ENCODE data around the gene MIDN. TPM values are rescaled to one million over a fixed set of nuclear protein-coding genes. Genes with fewer than 3 reads are reported as not detected.
"Not testable (repeated sequence)": the region's sequence is repeated elsewhere in the genome, so short reads cannot be mapped to it uniquely, and the experiment has no call there.

MIDN gene
- polyA plus RNA-seq, 1 donor = 41.7 TPM

- DNase-seq (ENCODE audit: low read depth) = not testable (repeated sequence)
Measured at GRCh38 chr19:1246265-1247087, 1.9 kb upstream of the MIDN start.

DNA sequence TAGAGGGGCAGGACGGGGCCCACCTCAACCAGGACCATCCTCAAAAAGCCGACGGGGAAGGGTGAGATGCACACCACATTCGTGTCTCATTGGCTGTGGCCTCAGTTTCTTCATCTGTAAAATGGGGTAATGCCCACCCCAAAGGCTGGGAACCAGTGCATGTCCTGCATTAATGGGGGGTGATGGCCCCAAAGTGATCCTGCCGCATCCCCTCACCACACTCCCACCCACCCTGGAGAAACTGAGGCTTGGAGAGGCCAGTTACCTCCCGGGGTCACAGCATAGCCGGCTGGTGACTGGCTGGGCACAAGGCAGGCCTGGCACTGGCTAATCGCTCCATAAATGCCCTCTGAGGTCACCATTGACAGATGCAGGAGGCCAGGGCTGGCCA is 640 bp upstream of the MIDN start:
- no peak for DNase-seq (ENCODE audit: low read depth)

GRCh38 chr19:1248786-1249297 is 459 bp downstream of the MIDN start:
- DNase-seq (ENCODE audit: low read depth) = no peak

- peak; percentile 95 for DNase-seq (ENCODE audit: low read depth)
Measured at GRCh38 chr19:1249298-1249989, 1.1 kb downstream of the MIDN start.

- no peak for DNase-seq (ENCODE audit: low read depth)
Measured at GRCh38 chr19:1249990-1250436, 1.6 kb downstream of the MIDN start.

- no peak for DNase-seq (ENCODE audit: low read depth)
Measured at GRCh38 chr19:1250437-1251260, 2.3 kb downstream of the MIDN start.

GRCh38 chr19:1251330-1252220 is 3.2 kb downstream of the MIDN start:
- DNase-seq (ENCODE audit: low read depth) = no peak

DNA sequence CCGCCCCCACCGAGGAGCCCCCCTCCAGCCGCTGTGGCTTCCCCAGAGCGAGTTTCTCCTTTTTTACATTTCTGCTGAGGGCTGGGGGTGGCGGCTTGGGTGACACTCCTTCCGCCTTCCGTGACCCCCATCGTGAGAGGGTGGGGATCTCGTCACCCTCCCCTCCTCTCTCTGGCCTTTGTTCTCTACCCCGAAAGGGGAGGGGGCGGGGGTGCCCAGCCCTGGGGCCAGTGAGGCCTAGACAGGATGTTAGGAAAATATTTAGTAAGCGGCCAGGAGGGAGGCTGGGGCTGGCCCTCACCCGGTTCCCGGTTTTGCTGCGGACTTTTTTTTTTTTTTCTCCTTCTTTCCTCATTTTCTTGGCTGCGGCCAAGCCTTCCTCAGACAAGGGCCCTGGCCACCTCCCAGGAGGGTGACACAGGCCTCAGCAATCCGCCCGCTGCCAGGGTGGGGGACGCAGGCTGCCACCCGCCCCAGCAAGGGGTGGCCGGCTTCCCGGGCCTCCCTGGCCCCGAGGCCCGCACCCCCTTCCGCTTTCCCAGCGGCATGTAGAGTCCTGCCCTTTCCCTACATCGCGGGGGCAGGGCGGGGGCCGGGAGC is 3.9 kb downstream of the MIDN start:
- DNase-seq (ENCODE audit: low read depth) = no peak

GRCh38 chr19:1252821-1253513 is 4.6 kb downstream of the MIDN start:
- DNase-seq (ENCODE audit: low read depth) = no peak

DNA sequence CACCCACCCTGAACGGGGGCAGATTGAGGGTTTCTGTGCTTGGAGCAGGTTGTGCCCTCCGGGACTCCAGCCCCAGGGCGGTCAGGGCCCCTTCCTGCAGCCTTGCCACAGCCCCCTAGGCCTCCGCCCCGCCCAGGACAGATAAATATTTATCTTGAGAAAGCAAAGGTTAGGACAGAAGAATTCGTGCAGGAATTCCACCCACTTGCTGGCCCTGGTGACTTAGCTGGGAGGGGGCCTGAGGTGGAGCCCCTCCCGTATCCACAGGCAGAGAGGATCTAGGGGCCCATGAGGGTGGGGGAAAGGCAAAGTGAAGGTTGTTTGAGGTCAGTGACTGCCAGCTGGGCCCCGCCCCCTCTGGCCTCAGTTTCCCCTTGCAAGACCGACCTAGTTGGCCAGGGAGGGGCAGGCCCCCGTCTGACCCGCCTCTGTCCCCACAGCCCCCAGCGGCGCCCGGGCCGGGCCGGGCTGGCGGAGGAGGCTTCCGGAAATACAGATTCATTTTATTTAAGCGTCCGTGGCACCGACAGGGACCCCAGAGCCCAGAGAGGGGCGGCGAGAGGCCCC is 5.2 kb downstream of the MIDN start:
- no peak for DNase-seq (ENCODE audit: low read depth)

DNA sequence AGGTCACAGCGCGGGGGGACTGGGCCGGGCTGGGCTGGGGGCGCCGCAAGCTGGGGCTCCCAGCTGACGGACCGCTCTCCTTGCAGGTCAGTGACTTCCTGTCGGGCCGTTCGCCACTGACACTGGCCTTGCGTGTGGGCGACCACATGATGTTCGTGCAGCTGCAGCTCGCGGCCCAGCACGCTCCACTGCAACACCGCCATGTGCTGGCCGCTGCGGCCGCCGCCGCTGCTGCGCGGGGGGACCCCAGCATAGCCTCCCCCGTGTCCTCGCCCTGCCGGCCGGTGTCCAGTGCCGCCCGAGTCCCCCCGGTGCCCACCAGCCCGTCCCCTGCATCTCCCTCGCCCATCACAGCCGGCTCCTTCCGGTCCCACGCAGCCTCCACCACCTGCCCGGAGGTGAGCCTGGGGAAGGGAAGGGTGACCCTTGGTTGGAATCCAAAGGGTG is 5.7 kb downstream of the MIDN start:
- no peak for DNase-seq (ENCODE audit: low read depth)

DNA sequence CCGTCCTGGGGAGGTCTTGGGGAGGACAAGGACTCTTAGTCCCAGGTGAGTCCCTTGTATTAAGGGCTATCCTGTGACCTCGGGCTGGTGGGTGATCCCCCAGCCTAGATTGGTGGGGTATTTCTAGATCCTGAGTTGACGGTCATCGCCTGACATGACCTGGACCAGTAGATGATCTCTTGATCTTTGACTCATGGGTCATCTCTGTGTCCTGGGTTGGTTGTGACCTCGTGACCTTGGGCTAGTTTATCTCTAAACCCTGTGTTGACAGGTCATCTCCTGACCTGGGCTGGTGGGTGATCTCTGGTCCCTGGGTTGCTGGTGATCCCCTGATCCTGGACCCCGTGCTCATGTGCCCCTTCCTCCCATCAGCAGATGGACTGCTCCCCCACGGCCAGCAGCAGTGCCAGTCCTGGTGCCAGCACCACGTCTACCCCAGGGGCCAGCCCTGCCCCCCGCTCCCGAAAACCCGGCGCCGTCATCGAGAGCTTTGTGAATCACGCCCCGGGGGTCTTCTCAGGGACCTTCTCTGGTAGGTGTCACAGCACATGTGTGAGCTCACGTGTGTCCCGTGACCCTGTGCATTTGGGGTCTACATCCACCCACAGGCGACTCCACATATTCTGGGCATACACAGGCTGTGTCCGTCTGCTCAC is 6.3 kb downstream of the MIDN start:
- DNase-seq (ENCODE audit: low read depth) = no peak

DNA sequence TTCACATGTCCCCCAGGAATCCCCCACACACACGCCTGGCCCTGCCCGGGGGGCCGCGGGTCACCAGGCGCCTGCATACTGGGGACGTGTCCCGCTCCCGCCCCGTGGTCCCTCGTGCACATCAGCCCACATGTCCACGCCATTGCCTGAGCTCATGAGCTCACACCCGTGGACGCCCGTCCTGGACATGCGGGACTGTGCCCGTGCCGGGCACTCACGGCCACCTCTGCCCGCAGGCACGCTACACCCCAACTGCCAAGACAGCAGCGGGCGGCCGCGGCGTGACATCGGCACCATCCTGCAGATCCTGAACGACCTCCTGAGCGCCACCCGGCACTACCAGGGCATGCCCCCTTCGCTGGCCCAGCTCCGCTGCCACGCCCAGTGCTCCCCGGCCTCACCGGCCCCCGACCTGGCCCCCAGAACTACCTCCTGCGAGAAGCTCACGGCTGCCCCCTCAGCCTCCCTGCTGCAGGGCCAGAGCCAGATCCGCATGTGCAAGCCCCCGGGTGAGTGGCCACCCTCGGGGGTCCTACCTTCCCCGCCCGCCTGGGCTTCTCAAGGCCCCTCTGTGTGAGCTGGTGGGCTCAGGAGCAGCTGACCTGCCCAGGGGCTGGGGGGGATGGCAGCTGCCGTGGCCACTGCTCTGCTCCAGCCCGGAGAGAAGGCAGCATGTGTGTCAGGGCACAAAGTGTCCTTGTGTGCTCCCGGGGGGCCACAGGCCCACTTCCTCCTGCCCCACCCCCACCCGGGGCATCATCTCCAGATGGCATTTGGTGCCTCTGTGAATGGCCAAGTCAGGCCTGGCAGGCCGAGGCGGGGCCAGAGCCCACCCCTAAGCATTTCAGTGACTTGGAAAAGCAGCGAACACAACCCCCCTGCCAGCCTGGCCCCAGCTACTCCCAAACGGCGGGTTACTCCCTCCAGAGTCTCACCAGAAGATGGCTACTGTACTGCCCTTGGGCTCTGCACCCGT is 7.1 kb downstream of the MIDN start:
- DNase-seq (ENCODE audit: low read depth) = no peak

DNA sequence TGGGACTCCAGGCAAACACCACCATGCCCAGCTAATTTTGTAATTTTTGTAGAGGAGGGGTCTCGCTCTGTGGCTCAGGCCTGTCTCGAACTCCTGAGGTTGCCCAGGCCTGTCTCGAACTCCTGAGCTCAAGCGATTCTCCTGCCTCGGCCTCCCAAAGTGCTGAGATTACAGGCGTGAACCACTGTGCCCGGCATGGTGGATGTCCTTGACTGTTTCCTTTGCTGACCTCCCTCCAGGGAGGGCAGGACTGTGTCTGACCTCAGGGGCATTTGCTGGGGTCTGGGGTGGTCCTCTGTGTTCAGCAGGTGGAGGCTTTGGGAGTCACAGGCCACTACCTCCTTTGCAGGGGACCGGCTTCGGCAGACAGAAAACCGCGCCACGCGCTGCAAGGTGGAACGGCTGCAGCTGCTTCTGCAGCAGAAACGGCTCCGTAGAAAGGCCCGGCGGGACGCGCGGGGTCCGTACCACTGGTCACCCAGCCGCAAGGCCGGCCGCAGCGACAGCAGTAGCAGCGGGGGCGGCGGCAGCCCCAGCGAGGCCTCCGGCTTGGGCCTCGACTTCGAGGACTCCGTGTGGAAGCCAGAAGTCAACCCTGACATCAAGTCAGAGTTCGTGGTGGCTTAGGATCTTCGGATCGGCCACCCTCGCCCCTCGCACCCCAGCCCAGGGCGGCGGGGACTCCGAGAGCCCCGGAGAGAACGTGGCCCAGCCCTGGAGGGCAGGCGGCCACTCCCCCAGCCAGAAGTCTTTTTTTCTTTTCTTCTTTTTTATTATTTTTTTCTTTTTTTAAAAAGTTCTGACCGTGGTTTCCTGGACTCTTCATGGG is 8.5 kb downstream of the MIDN start:
- no peak for DNase-seq (ENCODE audit: low read depth)

DNA sequence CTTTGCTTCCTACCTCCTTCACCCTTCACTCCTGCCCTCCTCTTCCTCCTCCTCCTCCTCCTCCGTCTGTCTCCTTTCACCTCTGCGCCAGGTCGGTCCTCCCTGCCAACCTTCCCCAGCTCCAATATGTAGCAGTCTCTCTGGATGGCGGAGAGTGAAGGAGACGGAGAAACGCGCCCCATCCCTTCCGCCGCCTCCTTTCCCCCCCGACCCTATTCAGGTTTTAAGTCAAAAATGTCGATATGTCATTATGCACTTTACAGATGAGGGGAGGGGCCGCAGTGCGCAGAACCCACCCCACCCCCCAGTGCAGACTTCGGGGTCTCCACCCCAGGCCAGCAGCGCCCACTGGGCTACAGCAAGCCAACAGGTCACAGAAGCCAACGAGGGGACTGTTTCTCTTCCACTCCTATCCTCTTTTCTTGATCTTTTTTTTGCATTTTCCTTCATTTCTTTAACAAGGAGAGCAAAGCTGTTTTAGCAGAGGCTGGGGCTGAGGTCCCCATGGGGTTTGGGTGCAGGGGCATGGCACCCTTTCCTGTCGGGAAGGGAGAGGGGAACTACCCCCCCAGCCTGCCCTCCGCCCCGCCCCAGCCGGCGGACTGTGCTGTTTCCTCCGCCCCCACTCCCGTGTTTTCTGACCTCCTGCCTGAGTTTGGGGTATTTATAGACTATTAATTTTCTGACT is 9.2 kb downstream of the MIDN start:
- no peak for DNase-seq (ENCODE audit: low read depth)

DNA sequence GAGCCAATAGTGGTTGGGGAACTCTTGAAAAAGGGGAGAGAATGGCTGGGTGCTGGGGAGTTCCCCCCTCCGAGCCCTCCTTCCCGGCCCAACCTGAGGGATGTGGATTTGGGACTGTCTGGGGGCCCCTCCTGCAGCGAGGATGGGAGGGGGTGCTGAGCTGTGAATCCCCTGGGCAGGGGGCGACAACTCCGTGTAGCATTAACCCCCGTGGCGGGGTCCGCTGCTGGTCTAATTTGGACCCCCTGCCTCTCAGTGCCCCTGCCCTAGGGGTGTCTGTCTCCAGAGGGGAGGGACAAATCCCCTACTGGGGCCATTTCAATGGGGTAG is 9.7 kb downstream of the MIDN start:
- no peak for DNase-seq (ENCODE audit: low read depth)

Data from forelimb muscle (tissue), 1 donor.